NCI-H345 (cell line): ENCODE data around the gene CDK3.
"Not testable (repeated sequence)": the region's sequence is repeated elsewhere in the genome, so short reads cannot be mapped to it uniquely, and the experiment has no call there.

Source experiments
- DNase-seq: peaks from one replicate; lab custom pipeline; 2025; lab: John Stamatoyannopoulos, UW

Gene CDK3

DNA sequence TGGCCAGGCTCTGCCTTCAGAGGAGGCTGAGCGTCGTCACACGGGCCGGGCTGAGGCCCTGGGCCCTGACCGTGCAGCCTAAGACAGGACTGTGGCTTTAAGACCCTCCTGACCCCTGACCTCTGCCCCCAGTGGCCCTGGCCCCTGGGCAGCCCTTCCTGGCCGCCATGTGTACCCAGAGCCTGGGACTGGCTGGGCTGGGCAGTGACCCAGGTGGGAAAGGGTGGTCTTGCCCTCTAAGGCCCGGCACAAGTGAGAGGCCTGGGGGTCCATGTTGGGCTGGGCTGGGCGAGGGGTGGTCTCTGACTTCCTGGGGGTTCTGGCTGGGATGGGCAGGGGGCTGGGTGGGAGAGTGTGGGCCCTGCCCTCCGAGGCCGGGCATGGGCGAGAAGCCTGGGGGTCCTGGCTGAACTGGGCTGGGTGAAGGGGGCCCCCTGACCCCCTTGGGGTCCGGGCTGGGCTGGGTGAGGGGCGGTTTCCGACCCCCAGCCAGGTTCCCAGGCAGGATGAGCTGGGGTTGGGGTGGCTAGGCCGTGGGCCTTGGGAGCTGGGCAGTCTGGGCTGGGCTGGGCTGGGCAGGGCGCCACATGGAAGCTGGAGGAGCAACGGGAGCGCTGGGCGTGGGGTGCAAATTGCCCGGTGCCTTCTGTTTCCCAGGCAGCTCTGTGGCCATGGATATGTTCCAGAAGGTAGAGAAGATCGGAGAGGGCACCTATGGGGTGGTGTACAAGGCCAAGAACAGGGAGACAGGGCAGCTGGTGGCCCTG is at the start of gene CDK3:
Gene CDK3 (plus strand): TSS at position 101 of the 767 bp plus-strand sequence. CDS start 571 bp downstream, at position 672.
- no peak for DNase-seq

DNA sequence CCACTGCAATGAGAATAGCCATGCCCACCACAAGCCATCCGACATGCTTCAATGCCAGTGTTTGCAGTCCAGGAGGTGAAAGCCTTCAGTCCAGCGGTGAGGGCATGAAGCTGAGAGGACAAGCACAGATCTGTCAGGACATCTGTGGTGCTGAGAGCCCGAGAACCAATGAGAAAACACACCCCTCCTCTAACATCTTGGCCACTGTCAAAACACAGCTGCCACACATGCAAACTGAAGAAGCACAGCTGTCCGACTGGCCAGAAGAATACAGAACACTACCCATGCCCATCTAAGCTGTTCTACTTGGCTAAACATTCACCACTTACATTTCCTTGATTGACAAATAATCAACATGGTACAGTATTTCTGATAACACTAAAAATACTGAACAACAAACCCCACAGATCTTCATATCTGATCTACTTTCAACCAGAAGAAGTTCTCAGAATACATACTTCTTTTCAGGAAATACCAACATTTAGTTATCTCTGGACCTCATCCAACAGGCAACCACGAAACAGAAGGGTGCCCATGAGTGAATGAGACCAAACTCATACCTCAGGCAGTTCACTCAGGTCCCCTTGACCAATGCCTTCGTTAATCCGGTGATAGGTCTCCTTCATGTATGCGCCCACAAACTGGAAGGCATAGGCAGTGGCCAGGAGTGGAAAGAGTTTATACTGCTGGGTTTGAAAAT is 49.6 kb upstream of the CDK3 start:
- no peak for DNase-seq

DNA sequence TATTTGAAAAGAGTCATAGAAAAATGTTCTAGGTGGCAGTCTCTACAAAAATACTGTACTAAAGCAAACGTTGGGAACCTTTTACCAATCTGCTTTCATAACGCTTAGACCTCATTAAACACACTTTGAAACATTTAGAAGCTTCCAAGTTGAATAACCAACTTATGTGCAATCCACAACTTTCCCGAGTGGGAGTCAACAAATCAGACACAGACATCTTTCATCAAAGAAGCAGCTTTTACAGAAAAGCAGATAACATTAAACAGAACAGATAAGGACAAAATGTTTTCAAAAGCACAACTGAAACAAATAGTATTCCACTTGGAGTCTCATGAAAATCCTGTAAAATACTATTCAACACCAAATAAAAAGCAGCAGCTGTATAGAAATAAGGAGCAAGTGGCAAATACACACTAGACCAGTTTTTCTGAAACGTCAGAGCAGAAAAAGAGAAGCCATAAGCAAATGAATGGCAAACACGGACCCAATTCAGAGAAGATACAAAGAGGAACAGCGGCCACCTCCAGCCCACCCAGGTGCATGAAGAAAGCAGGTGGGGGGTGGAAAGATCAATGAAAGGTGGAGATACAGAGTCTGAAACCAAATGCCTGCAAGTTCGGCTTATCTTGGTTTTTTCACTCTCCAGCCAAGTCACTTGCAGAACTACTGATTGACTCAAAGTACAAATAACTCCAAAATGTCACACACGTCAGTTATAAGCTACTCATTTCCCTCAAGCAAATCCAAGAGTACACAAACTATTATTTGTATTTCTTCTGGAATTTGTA is 41.4 kb upstream of the CDK3 start:
- no peak for DNase-seq

DNA sequence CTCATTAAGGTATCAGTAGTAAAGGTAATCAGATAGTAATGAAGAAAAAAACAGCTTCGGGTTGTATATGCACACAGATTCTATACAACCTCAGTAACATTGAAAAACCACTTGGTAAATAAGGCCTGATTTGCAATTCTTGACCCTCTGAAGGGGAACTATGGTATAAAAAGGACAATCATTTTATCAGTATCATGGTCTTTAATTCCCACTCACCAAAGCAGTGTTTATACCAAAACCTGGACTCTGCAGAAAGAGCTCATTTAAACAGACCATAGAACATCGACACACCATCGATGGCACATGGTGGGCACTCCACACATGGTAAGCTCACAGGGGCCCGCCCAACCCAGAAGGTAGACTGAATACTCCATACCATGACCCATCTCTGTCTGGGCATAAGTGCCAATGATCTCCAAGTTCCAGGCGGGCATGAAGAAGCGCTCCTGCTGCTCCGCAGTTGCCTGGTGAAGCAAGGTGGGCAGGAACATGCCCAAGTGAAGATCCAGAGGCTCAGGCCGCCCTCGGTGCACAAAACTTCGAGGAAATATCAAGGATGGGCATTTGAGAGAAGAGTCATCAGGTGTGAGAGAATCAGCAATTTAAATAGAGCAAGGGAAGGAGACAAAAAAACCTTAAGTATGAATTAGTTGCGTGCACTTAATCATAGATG is 40.7 kb upstream of the CDK3 start:
- no peak for DNase-seq

DNA sequence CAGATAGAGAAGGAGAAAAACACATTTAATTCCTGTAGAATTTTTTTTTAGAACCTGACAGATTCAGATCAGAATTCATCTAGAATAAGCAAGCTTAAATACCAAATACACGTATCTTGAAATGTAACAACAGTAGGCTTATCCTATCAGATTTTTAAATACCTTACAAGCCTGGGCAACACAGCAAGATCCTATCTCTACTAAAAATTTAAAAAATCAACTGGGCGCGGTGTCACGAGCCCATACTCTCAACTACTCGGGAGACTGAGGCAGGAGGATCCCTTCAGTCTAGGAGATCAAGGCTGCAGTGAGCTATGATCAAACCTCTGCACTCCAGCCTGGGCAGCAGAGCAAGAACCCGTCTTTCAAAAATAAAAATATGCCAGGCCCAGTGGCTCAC is 35.2 kb upstream of the CDK3 start:
- DNase-seq = no peak

DNA sequence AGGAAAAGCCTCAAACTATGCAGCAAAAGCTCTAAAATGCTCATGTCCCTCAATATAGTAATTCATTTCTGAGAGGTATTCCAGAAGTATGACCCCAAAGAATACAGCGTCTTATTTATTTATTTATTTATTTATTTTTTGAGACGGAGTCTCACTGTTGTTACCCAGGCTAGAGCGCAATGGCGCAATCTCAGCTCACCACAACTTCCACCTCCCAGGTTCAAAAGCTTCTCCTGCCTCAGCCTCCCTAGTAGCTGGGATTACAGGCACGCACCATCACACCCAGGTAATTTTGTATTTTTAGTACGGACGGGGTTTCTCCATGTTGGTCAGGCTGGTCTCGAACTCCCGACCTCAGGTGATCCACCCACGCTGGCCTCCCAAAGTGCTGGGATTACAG is 31.6 kb upstream of the CDK3 start:
- DNase-seq = not testable (repeated sequence)

DNA sequence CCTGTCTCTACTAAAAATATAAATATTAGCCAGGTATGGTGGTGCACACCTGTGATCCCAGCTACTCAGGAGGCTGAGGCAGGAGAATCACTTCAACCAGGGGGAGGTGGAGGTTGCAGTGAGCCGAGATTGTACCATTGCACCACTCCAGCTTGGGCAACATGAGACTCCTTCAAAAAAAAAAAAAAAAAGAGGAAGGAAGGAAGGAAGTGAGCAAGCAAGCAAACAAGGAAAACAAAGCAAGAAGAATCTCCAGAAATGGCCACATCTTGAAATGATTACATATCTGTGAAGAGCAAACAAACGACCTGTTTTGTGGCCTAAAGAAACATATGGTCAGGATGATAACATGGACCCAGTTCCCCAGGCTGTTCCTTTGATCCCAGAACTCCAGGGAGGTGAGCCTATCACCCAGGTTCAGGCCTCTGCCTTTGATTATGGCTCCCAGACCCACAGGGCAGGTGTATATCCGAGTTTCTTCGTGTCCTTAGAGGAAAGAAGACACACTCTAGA is 30.6 kb upstream of the CDK3 start:
- DNase-seq = no peak

DNA sequence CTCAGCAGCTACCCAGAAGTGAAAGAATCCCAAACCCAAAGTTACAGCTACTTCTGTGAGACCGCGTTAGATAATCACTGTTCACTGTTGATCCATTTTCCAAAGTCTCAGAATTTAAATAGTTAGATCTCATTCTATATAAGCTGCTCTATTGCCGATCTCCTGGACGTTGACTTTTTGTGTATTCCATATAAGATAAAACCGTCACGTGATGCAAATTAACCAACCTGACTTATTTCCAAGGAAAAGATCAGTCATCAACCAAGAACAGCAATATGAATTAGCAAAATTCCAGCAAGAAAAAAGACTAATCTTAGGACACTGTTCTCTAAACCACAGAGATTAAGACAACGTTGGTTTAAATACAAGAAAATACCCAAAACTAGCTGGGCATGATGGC is 30.0 kb upstream of the CDK3 start:
- no peak for DNase-seq

DNA sequence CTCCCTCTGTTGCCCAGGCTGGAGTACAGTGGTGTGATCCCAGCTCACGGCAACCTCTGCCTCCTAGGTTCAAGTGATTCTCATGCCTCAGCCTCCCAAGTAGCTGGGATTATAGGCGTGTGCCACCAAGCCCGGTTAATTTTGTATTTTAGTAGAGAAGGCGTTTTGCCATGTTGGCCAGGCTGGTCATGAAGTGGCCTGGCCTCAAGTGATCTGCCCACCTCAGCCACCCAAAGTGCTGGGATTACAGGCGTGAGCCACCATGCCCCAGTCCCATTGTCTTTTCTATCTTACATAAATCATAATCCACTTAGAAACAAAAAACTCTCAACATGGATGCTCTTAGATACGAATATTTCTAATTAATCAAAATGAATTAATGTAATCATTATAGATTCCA is 25.5 kb upstream of the CDK3 start:
- not testable (repeated sequence) for DNase-seq

DNA sequence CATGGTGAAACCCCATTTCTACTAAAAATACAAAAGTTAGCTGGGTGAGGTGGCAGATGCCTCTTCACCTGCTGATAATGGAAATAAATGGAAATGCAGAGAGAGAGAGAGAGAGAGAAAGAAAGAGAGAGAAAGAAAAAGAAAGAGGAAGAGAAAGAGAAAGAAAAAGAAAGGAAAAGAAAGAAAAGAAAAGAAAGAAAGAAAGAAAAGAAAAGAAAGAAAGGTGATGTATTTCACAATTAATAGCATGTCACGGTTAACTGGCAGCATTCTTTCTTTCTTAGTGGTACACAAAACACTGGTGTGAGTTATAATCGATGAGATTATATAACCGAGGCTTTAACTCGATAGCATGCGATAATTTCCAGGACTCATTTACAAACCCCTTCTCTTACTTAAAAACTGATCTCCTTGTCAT is 24.9 kb upstream of the CDK3 start:
- no peak for DNase-seq

DNA sequence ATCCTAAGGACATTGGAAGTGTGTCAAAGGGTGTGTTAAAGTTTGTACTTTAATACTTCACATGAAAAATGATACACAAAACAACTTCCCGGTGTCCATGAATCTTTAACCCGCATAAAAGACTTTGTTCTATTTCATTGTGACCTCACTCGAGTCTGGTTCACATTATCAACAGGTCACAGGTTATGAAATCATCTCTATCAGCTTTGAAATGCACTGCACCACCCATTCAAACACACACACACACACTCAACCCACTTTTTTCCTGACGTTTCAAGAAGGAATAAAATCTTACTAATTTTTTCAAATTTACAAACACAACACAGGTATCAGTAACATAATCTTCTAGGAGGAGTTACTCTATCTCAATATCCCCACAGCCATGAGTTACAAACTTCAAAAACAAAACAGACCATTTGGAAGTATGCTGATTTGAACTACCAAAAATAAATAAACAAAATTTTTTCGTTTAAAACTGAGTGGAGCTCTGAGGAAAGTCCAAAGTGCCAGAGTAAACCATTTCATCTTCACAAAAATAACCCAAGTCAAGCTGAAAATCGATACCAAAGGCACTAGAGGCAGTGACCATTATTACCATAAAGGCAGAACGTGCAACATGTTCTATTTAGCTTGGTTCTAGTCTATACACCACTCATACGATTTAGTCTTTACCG is 24.3 kb upstream of the CDK3 start:
- no peak for DNase-seq

DNA sequence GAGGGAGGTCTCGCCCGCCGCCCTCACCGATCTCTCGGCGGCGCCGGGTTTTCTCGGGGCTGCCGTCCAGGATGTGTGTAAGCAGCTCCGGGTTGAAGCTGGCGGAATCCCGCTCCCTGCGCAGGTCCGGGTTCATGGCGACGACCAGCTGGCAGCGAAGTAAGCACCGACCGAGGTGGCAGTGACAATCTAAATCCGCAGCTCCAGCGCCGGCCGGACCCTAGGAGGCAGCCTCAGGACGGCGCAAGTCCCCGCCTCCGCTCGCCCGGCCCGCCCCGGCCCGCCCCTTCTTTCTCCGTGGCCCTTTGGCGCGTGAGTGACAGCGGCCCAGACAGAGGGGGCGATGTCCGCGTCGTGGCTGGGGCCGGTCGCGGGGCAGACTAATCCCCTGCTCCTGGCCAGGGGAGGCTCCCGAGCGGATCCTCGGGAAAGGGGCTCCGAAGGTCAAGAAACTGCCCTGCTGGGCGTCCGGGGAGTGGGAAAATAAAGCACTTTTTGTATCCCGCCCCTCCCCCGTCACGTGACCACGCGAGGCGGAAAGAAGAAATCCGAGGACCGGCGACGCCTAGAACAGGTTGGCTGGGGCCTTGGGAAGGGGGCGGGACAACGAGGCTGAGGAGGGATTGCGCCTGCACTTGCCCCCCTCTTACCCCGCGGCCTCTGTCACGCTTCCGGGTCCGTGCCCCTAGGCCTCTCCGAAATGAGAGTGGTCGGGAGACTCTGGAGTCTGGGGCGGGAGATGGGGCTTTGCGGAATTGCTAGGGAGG is 21.5 kb upstream of the CDK3 start, which contains the start of the genes ACOX1 and TEN1:
Gene ACOX1 (minus strand): TSS at position 229 of the 767 bp plus-strand sequence. CDS start 93 bp downstream, at position 136.
Gene TEN1 (plus strand): TSS at position 303 of the 767 bp plus-strand sequence. CDS start 6,953 bp downstream, outside the sequence.
- peak; percentile 98 for DNase-seq

DNA sequence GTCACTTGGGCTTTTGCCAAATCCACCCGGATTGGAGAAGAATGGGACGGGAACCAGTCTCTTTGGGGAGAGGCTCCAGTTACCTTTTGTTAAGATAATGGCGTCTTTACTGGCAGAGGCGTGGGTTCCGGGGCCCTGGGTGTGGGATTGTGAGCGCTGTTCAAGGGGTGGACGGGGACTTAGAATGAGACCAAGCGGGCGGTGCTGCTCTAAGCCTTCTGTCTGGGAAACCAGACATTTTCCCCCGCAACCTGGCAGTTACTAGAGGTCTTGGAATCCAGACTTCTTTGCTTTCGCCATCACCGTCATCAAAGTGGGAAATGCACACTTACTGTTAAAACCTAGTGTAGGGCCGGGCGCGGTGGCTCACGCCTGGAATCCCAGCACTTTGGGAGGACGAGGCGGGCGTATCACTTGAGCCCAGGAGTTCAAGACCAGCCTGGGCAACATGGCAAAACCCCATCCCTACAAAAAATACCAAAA is 20.9 kb upstream of the CDK3 start:
- DNase-seq = no peak

DNA sequence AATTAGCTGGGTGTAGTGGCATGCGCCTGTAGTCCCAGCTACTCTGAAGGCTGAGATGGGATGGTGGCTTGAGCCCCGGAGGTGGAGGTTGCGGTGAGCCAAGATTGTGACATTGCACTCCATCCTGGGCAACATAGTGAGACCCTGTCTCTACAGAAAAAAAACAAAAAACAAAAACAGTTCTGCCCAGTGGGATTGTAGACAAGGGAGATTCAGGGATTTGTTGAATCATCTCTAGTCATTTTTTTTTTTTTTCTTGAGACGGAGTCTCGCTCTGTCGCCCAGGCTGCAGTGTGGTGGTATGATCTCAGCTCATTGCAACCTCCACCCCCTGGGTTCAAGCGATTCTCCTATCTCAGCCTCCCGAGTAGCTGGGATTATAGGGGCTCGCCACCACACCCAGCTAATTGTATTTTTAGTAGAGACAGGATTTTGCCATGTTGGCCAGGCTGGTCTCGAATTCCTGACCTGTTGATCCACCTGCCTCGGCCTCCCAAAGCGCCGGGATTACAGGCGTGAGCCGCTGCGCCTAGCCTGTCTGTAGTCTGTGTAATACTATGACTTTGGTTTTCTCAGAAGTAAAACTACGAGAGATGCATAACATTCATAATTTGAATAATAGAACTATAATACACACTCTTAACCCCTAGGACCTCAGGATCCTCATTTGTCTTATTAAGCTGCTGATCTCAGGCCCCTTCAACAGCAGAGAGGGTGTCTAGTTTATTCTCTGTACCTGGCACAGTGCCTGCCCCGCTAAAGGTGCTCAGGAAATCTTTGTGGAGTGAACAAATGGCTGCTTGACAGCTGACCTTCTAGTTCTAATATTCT is 20.3 kb upstream of the CDK3 start:
- DNase-seq = no peak

DNA sequence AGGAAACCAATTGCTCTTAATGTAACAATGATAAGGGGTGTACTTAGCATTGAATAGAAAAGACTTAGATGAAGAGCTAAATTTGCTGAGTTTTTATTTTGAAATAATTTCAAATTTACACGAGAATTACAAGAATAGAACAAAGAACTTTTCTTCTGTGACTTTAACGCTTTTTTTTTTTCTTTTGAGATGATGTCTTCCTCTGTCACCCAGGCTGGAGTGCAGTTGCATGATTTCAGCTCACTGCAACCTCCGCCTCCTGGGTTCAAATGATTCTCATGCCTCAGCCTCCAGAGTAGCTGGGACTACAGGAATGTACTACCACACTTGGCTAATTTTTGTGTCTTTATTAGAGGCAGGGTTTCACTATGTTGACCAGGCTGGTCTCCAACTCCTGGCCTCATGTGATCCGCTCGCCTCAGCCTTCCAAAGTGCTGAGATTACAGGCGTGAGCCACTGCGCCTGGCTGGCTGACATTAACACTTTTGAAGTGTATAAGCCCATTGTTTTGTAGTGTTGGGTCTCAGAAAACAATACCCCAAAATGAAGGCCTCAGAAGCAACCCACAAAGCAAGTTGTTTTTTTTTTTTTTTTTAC is 19.5 kb upstream of the CDK3 start:
- DNase-seq = no peak

DNA sequence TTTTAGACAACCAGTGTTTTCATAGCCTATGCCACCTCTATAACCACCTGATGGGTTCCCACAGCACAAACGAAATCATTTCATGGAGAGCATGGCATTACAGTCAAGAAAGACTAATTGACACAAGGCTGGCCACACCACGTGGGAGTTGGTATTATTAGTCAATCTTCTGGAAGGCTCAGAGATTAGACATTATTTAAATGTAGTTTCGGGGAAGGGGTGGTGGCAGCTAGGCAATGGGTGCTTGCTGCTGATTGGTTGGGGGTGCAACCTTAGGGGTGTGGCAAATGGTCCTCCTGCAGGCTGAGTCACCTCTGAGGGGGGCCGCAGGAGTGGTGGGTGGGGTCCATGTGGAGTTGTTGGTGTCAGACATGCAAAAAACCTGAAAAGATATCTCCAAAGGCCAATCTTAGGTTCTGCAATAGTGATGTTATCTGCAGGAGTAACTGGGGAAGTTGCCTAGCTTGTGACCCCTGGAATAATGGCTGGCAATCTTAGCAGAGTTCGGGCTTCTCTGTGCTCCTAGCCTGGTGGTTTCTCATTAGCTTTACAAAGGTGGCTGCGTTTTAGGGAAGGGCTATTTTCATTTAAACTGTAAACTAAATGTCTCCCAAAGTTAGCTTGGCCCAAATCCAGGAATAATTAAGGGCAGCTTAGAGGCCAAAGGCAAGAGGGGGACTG is 17.0 kb upstream of the CDK3 start:
- DNase-seq = no peak

DNA sequence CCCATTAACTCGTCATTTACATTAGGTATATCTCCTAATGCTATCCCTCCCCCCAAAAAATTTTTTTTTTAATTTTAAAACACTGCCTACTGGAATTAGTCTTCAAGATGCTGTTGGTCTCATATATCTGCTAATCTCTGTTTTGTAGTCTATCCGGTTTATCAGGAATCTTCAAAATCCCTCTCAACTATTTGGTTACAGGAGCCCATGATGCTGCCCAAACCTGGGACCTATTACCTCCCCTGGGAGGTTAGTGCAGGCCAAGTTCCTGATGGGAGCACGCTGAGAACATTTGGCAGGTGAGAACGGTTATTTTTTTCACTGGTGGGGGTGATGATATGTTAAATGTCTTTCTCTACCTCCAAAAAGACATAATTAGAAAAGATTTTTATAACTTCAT is 14.7 kb upstream of the CDK3 start:
- DNase-seq = no peak

DNA sequence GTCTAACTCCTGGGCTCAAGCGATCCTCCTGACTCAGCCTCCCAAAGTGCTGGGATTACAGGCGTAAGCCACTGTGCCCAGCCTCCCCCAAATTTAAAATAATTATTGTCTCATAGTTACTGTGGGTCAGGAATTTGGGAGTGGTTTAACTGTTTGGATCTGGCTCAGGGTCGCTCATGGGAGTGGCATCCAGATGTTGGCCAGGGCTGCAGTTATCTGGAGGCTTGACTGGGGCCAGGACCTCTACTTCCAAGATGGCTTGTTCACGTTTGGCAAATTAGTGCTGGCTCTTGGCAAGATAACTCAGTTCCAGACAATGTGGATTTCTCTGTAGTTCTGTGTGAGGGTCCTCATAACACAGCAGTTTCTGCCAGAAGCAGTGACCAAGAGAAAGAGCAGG is 13.6 kb upstream of the CDK3 start:
- DNase-seq = no peak
